HG03175 (cell line): ENCODE measurements around the gene JAKMIP1.
A peak's percentile ranks its signal among the peaks of the same experiment; 100 is the strongest.
"Not testable (repeated sequence)": the region's sequence is repeated elsewhere in the genome, so short reads cannot be mapped to it uniquely, and the experiment has no call there.

Experiments
- ATAC-seq: cut with Tn5 transposase; IDR thresholded peaks from one replicate; pipeline ENCODE4 v1.9.1; 2021; ENCODE audit warnings: mild to moderate bottlenecking, moderate library complexity; ENCODE audit not compliant: unreplicated experiment

The JAKMIP1 gene

DNA sequence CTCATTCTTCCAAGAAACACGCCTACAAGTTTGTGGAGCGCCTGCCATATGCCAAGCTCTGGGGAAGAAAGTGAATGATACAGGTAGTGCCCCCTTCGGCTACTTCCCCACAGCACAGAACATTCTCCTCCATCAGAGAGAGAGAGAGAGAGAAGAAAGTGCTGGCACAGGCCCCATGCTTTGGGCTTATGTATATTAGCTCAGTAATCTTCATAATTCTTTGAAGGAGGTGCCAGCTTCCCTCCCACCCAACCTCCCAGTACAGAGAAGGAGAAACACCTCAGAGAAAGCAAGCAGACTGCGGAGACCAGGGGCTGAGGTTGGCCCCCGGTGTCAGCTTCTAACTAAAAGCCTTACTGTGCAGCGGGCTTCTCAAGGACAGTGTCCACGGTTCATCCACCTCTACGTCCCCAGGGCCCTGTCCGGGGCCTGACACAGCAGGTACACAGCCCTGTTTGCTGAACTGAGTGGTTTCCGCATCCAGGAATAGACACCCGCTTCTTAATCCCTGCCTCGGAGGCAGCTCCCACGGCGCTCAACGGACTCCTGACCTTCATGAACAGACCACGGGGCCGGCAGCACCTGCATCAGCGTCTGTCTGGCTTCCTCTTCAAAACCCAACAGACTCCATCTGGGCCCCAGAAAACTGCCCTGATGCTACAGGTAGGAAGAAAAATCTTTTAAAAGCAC is 50.2 kb downstream of the JAKMIP1 start:
- ATAC-seq = no peak

GRCh38 chr4:6148506-6149205 is 51.7 kb downstream of the JAKMIP1 start:
- ATAC-seq = no peak

- no peak for ATAC-seq
Observed at GRCh38 chr4:6147441-6147840, 52.9 kb downstream of the JAKMIP1 start.

GRCh38 chr4:6143603-6144181 is 56.7 kb downstream of the JAKMIP1 start:
- ATAC-seq = no peak

DNA sequence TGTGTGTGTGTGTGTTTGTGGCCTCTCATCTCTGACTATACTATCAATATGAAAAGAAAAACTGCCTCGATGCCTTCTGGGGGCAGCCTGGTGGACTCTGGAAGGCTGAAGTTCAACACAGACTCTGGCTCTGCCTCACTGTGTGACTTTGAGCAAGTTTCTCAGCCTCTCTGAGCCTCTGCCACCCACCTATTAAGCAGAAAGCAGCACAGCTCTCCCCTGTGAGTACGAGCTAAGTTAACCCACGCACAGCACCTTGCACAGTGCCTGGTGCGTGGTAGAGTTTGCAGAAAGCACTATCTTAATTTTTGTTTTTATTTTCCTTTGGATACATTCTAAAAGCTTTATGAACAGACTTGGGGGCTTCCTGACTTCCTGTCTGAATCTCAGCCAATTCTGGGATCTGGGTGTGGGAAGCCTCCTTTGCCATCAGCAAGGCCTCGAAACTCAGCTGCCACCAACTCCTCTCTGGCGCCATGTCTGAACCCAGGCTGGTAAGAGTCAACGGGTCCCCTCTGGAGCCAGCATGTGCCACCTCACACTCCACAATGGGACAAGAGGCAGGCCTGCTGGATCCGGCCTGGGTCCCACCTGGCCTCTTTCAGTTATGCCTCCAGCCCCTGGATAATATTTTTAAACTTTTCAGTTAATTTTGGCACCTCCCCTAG is 57.3 kb downstream of the JAKMIP1 start:
- no peak for ATAC-seq

DNA sequence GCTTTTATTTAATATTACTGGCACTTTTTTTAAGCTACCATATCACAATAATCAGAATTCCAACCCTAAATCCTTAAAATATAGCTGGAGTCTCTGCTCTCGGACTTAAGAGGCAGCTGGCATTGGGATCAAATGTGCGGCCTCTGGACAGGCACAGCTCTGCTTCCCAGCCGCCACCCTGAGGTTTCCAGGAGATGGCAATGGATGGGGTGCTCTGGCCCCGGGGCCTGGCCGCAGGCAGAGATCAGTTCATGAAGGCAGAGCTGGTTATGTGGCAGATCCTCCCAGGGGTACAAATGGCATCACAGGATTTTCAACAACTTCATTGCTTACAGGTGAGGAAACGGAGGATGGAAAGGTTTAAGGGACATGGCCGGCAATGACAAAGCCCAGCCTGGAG is 57.8 kb downstream of the JAKMIP1 start:
- ATAC-seq = no peak

- no peak for ATAC-seq
Observed at GRCh38 chr4:6141554-6141953, 58.8 kb downstream of the JAKMIP1 start.

DNA sequence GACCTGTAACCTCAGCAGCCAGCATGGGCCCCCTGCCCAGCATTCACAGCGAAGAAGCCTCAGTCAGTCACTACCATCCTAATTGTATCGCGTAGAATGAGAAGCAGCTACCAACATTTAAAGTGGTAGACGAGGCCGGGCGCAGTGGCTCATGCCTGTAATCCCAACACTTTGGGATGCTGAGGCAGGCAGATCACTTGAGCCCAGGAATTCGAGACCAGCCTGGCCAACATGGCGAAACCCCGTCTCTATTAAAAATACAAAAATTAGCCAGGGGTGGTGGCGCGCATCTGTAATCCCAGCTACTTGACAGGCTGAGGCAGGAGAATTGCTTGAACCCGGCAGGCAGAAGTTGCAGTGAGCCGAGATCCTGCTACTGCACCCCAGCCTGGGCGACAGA is 59.3 kb downstream of the JAKMIP1 start:
- ATAC-seq = not testable (repeated sequence)

DNA sequence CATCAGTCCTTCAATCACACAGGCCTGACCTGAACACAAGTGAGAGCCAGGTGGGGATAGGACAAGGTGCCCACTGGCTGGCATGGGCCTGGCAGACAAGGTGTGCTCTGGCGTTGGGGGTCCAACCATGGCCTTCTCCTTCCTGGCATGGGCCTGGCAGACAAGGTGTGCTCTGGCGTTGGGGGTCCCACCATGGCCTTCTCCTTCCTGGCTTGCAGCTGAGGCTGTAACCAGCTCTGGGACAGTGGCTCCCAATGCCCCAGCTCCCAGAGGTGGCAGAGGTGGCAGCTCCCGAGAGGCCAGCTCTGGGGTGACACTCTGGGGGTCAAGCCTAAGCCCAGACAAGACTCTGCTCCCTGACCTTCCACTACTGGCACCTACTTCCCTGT is 62.6 kb downstream of the JAKMIP1 start:
- ATAC-seq = no peak

DNA sequence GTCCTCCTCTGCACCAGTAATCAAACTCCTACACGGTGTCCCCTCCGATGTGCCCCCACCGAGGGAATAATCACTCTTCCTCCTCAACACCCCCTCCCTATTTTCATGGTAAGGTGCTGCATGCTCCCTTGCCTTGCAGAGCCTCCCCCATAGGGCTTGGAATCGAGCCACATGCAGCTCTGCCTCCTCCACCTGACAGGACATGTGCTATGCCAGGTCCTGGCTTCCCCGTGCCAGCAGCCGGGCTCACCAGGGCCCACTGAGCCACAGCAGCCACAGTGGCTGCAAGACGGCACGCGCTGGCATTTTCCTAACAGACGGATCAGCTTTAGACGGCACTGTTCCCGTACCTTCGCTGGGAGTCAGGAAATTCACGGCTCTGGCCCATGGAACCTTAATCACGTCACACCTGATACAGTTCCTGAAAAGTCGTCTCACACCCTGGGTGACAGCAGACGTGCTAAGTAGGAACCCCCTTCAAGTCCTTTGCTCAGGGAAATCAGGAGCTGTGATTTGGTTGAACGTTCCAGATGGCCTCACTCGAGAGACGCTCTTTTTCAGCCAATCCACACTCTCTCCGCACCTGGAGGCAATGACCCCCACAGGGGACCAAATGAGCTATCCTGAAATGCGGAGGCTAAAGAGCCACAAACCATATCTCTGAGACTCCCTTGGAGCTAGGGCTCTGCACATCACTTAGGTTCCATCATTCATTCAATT is 63.2 kb downstream of the JAKMIP1 start:
- ATAC-seq = no peak

DNA sequence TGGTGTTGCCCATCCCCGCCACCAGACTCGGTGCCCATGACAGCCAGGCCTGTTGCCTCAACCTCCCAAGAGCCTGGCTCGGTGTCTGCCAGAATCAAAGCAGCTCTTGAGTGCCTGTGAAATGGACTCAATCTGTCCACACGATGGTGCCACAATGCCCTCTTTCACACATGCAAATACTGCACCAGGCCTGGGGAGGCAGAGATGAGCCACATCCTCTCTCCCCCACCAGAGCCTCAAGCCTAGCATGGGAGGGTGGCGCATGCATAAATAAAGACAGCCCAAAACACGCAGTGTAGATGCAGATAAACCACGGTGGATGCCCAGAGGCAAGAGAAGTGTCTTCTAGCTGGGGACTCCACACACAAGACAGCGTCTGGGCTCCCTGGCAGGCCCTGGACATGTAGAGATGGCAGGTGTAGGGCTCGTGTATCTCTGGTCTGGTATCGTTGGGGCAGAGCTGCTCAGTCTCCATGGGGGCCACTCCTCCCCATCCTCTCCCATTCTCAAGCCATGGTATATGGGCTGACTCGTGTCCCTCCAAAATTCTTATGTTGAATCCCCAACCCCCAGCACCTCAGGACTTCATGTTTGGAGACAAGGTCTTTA is 65.6 kb downstream of the JAKMIP1 start:
- ATAC-seq = peak; percentile 81

- no peak for ATAC-seq
Observed at GRCh38 chr4:6132716-6133115, 67.6 kb downstream of the JAKMIP1 start.

GRCh38 chr4:6128221-6128850 is 72.0 kb downstream of the JAKMIP1 start:
- no peak for ATAC-seq

DNA sequence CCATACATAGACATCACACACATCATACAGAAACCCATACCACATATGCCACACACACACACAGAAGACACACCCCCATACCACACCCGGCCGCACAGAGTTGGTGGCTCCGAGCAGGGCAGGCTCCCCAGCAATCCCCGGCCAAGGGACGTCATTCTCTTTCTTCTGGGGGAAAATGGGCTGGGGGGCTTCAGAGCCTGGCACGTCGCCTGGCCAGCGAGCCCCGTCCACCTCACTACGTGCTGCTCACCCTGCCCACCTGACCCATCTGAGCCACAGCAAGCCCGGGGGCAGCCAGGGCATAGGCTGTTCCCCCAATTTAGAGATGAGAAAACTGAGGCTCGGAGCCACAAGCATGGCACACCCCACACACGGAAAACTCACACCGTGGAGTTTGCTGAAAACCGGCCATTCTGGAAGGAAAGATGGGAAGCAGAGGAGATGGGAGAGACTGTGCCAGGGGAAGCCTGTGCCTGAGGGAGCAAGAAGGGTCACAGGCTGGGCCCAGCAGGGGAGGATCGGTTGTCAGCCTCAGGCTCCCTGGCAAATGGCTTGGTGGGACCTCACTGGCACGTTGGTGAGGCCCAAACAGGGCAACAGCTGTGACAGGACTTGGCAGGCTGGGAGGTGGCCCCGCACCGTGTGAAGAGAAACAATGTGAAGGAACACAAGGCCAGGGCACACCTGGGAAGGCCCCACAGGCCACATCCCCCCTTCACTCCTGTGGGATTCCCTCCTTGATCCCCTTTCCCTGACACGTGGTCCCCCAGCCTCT is 73.2 kb downstream of the JAKMIP1 start:
- no peak for ATAC-seq

DNA sequence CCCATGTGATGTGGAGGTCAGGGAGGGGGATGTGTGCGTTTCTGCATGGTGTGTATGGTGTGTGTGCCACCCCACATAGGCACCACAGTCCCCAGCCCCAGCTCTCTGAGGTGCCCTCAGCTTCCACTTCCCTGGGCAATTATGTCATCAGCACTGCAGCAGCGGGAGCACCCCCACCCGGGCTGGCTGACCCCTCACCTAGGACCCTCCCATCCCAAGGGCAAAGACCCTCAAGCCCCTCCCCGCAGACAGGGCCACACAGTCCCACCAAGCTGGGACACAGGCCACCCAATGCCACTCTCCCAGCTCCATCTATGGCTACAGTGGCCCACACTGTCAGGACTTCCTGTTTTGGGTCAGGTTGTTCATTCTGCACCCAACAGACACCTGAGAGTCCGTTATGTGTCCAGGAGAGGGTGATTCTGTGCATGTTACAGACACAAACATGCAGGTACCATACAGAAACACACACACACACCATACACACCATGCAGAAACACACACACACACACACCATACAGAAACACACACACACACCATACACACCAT is 75.2 kb downstream of the JAKMIP1 start:
- no peak for ATAC-seq

DNA sequence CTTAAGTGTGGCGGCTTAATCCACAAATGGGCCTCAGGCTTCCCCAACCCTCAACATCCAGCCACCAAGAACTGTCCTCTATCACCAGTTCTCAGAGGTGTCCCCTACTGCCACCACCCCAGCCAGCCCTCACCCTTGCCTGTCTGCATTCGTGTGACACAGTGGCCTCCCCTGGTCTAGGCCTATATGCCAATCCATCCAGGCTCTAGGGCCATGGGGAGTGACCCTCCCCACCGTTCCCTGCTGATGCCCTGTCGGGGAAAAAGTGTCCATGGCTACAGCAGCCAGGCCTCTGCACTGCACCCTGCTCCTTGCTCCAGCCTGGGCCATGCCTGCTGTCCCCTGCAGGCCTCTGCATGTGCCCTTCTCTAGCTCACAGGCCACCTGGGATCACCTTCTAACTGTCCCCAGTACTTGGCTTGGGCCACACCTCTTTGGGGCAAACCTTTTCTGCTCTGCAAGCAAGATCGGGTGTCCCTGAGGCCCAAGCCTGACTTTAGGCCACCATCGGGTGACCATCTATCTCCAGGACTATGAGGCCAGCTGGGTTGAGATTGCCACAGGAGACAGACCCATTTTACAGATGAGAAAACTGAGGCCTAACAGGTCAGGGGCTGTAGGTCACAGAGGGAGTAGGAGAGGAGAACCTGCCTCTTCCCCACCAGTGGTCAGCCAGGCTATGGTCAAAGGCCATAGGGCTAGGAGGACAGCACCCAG is 75.8 kb downstream of the JAKMIP1 start:
- no peak for ATAC-seq

DNA sequence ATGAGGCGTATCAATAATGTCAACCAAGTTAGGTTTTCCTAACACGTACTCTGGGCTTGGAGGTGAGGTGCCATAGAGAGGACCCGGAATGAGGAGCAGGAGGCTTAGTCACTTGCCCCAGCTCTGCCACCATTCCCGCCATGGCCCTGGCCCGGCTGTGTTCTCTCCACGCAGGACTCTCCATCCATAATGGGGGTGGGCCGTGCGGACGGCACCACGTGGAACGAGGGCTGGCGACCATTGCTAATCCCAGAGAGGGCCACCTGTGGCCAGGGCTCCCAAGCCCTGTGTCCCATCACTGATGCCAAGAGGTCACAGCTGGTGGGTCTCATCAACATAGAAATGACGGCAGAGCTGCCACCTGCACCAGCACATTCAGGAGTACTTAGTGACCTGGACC is 76.4 kb downstream of the JAKMIP1 start:
- no peak for ATAC-seq

GRCh38 chr4:6123541-6123940 is 76.8 kb downstream of the JAKMIP1 start:
- no peak for ATAC-seq

GRCh38 chr4:6123116-6123515 is 77.2 kb downstream of the JAKMIP1 start:
- no peak for ATAC-seq
